NCI-H82 treated with DMSO at 0.1 percent for 48 hours (cell line): Measurements from ENCODE around the gene CANT1.

ENCODE experiments used
- DNase-seq: peaks from one replicate; lab custom pipeline; 2025; ENCODE audit not compliant: unreplicated experiment; lab: John Stamatoyannopoulos, UW

CANT1 gene

DNA sequence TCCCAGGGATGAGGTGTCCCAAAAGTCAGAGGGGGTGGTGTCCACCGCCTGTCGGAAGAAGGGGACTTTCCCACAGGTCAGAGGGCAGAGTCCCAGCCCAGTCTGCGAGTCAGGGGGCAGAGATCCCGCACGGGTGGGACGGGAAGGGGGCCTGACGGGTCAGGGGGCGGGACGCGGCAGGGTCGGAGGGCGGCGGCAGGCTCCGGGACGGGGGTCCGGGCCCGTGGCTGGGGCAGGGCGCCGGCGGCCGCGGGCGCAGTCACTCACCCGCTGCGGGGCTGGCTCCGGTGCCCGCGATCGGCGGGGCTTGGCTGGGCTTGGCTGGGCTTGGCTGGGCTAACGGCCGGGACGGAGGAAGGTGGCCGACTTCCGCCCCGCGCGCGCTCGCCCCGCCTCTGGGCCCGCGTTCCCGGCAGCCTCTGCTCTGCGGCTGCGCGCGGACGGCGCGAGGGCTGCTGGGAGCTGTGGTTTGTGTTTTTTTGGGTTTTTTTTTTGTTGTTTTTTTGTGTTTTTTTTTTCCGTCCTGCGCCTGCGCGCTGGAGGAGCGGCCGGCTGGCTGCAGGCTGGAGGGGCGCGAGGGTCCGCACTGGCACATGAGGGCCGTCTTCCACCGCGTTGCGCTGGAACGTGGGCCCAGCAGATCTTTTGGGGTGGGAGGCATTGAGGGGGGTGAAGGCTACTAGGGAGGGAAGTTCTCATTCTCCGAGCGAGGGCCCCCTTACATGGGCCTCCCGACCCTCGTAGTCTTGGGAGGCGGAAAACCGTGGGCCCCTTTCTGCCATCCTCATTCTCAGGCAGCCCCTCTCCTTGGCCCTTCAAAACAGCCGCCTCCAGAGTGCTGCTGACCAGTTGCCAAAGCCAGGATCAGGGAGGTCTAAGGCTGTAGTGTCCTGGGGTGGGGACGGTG lies at the start of gene CANT1:
TSS of gene CANT1 (minus strand) at position 368 of the 907 bp plus-strand sequence. CDS start 12,142 bp downstream, outside the sequence.
- DNase-seq, result peak; percentile 25

GRCh38 chr17:79057737-79058385 lies 48.3 kb upstream of the CANT1 start:
- no peak for DNase-seq

DNA sequence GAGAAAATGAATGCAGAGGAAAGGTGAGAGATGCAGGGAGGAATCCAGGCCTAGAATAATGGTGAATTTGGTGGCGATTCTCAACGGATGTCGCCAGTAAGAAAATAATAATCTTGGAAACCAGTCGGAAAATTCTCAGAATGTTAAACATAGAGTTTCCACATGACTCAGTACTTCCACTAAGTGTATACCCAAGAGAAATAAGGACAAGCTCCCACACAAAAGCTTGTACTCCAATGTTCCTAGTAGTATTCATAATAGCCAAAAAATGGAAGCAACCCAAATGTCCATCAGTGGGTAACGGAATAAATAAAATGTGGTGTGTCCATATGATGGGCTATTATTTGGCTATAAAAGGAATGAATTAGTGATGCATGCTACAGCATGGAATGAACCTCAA lies 45.6 kb upstream of the CANT1 start:
- DNase-seq, result no peak

DNA sequence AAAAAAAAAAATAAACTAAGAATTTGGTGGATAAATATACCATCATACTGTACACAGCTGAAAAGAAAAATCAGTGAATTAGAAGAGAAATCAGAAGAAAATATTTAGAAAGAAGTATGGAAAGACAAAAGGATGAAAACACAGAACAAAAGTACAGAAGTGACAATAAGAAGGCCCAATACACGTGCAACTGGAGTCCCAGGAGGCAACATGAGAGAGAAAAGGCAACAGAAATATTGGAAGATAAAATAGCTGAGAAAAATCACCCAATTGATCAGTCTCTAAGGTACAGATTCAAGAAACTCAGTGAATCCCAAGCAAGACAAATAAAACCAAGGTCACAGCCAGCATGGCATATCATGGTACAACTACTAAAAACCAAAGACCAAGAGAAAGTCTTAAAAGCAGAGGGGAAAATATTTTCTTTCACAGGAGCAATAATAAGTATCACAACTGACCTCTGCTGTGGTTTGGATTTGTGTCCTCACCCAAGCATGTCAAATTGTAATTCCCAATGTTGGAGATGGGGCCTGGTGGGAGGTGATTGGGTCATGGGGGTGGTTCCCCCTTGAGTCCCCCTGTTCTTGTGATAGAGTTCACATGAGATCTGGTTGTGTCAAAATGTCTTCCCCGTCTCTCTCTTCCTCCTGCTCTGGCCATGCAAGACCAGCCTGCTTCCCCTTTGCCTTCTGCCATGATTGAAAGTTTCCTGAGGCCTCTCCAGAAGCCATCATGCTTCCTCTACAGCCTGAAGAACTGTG lies 44.8 kb upstream of the CANT1 start:
- DNase-seq, result no peak

GRCh38 chr17:79053251-79053925 lies 43.8 kb upstream of the CANT1 start:
- DNase-seq, result no peak

DNA sequence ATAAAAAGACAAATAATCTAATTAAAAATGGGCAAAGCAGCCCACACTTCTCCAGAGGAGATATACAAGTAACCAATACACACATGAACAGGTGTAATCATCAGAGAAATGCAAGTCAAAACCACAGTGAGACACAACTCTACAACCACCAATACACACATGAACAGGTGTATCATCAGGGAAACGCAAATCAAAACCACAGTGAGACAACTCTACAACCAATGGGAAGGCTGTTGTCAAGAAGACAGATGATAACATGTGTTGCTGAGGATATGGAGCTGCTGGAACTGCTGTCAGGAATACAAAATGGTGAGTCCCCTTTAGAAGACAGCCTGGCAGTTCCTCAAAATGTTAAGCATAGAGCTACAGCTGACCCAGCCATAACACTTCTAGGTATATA lies 42.6 kb upstream of the CANT1 start:
- DNase-seq, result no peak

- no peak for DNase-seq
Observed at GRCh38 chr17:79051306-79051705, 41.7 kb upstream of the CANT1 start.

DNA sequence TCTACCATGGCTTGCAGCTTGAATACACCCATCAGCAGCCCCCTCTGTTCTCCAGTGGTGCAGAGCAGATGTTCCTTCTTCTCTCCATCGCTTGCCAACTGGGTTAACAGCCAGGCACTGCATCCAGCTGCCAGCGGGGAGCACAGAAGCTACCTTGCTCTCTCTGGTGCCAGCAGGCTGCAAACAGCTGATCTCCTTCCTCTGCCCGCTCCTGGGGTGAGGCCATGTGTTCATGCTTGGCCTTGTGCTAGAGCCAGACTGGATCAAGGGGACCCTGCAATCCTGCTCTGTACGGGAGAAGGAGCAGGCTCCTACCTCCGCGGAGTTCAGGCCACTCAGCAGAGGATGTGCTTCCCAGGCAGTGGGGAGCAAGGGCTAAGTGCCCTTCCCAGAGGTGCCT lies 41.0 kb upstream of the CANT1 start:
- no peak for DNase-seq

- DNase-seq, result no peak
Observed at GRCh38 chr17:79049821-79050220, 40.3 kb upstream of the CANT1 start.

- no peak for DNase-seq
Observed at GRCh38 chr17:79048826-79049755, 39.5 kb upstream of the CANT1 start.

DNA sequence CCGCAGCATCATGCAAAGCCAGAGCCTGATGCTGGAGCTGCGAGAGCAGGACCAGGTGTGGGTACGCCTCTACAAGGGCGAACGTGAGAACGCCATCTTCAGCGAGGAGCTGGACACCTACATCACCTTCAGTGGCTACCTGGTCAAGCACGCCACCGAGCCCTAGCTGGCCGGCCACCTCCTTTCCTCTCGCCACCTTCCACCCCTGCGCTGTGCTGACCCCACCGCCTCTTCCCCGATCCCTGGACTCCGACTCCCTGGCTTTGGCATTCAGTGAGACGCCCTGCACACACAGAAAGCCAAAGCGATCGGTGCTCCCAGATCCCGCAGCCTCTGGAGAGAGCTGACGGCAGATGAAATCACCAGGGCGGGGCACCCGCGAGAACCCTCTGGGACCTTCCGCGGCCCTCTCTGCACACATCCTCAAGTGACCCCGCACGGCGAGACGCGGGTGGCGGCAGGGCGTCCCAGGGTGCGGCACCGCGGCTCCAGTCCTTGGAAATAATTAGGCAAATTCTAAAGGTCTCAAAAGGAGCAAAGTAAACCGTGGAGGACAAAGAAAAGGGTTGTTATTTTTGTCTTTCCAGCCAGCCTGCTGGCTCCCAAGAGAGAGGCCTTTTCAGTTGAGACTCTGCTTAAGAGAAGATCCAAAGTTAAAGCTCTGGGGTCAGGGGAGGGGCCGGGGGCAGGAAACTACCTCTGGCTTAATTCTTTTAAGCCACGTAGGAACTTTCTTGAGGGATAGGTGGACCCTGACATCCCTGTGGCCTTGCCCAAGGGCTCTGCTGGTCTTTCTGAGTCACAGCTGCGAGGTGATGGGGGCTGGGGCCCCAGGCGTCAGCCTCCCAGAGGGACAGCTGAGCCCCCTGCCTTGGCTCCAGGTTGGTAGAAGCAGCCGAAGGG lies 38.6 kb upstream of the CANT1 start:
- no peak for DNase-seq

DNA sequence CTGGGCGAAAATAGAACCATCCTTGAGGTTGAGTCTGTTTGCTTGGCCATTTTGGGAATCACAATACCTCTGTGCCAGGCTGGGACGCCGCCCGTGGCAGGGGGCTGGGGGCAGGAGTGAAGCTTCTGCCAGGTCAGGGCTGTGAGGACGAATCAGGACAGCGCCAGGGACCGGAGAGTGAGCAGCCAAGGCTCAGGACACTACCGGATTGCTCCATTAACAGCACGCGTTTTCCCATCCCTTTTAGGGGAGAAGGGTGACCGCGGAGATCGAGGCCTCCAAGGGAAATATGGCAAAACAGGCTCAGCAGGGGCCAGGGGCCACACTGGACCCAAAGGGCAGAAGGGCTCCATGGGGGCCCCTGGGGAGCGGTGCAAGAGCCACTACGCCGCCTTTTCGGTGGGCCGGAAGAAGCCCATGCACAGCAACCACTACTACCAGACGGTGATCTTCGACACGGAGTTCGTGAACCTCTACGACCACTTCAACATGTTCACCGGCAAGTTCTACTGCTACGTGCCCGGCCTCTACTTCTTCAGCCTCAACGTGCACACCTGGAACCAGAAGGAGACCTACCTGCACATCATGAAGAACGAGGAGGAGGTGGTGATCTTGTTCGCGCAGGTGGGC lies 37.8 kb upstream of the CANT1 start:
- DNase-seq, result no peak

- DNase-seq, result no peak
Observed at GRCh38 chr17:79046916-79047280, 37.3 kb upstream of the CANT1 start.

DNA sequence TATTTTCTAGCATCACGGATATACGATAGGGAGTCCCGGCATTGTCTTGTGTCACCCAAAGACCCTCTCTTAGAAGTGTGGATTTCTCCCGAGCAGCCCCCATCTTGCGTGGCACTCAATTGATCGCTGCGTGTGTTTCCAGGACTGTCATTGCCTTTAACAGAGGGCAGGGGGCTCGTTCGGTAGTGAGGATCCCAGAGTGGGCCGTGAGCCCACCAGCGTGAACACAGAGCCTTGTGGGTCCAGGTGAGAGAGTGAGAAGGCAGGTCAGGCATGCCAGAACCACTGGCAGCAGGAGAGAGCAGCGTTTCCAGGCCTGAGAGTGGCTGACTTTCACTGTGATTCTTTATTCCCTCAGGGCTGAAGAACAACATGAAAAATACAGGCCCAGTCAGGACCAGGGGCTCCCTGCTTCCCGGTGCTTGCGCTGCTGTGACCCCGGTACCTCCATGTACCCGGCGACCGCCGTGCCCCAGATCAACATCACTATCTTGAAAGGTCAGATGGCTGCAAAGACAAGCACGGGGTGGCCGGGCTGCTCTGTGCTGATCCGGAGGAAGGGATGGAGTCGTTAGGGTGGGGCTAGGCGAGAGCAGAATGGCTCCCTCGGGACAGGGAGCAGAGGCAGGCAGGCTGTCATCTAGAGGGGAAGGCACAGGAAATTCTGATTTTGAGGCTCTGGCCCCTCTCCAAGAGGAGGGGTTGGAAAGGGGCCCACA lies 36.8 kb upstream of the CANT1 start:
- no peak for DNase-seq

- DNase-seq, result peak; percentile 40
Observed at GRCh38 chr17:79045842-79046196, 36.3 kb upstream of the CANT1 start.

DNA sequence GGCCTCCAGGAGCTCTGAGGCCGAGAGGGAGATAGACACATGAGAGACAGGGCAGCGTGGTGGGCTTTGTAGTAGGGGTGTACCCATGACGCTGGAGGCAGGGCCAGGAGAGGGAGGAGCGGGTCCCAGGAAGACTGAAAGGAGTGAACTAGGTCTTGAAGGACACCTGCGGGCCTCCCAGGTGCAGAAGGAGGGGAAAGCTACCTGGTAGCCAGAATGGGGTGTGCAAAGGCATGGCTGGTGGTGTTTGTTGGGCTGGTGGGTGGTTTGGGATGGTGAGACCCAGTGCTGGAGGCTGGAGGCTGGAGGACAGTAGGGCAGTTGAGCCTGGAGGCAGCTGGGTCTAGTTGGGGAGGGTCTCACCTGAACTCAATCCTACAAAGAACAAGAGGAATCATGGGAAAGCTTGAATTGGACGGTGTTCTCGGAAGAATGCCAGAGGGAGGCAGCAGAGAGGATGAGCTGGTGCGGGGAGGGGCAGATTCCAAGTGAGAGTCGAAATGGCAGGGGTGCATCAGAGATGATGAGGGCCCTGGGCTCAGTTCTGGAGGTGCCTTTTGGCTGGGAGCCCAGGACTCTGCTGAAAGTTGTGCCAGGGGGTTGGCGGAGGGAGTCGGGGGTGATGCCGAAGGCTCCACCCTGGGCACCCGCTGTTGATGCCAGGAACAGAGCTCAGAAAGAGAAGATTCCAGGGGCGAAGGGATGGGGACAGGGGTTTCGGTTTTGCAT lies 35.6 kb upstream of the CANT1 start:
- no peak for DNase-seq

- no peak for DNase-seq
Observed at GRCh38 chr17:79044462-79044861, 34.9 kb upstream of the CANT1 start.
